Measurements from ENCODE around the gene ALX1.
A peak's percentile ranks its signal among the peaks of the same experiment; 100 is the strongest.

The ALX1 gene

GRCh38 chr12:85280165-85280983, at the start of gene ALX1:
ALX1 (plus strand) TSS chr12:85280220; CDS start chr12:85280262, 42 bp downstream.
- Histone ChIP-seq H3K4me2 (ENCODE audit: low read length) (peak within 1 kb of the TSS; percentile 57), H3K36me3 (ENCODE audit: control insufficient read depth, insufficient read depth, low read length) (no peaks in the 10 kb centered on the region), H3K27me3 (ENCODE audit: control insufficient read depth, insufficient read depth, low read length) (peaks cover 17% of the 10 kb centered on the region), H3K4me3 (ENCODE audit: low read depth, low read length) (peak within 1 kb of the TSS; percentile 20), H3K9me3 (ENCODE audit: control insufficient read depth, low read length) (peaks cover 7% of the 10 kb centered on the region), H3K9ac (no peak within 1 kb of the TSS), H3K27ac (no peak within 1 kb of the TSS), H3K79me2 (no peaks in the 10 kb centered on the region), H3K4me1 (no peaks in the 10 kb centered on the region), H2AFZ (peak within 1 kb of the TSS; percentile 50)
- no peak for TF ChIP-seq CTCF (IDR thresholded peaks at IDR 0.05)

GRCh38 chr12:85237327-85237726, 42.7 kb upstream of the ALX1 start:
- H3K27ac ChIP-seq, result no peak overlapping the region
- H3K9me3 ChIP-seq (ENCODE audit: control insufficient read depth, low read length), result no peaks in the 10 kb centered on the region
- TF ChIP-seq CTCF (IDR thresholded peaks at IDR 0.05), result no peak
- H3K4me2 ChIP-seq (ENCODE audit: low read length), result no peak overlapping the region
- no peaks in the 10 kb centered on the region for H3K27me3 ChIP-seq (ENCODE audit: control insufficient read depth, insufficient read depth, low read length)
- H3K4me1 ChIP-seq, result no peaks in the 10 kb centered on the region
- no peaks in the 10 kb centered on the region for H3K79me2 ChIP-seq
- H3K36me3 ChIP-seq (ENCODE audit: control insufficient read depth, insufficient read depth, low read length), result no peaks in the 10 kb centered on the region
- H3K4me3 ChIP-seq (ENCODE audit: low read depth, low read length), result no peak overlapping the region
- no peak overlapping the region for H2AFZ ChIP-seq
- H3K9ac ChIP-seq, result no peak overlapping the region

- no peaks in the 10 kb centered on the region for H3K79me2 ChIP-seq
- no peak for TF ChIP-seq CTCF (IDR thresholded peaks at IDR 0.05)
- H3K9me3 ChIP-seq (ENCODE audit: control insufficient read depth, low read length), result no peaks in the 10 kb centered on the region
- no peak overlapping the region for H2AFZ ChIP-seq
- no peaks in the 10 kb centered on the region for H3K36me3 ChIP-seq (ENCODE audit: control insufficient read depth, insufficient read depth, low read length)
- H3K9ac ChIP-seq, result no peak overlapping the region
- no peak overlapping the region for H3K4me3 ChIP-seq (ENCODE audit: low read depth, low read length)
- H3K27ac ChIP-seq, result no peak overlapping the region
- H3K27me3 ChIP-seq (ENCODE audit: control insufficient read depth, insufficient read depth, low read length), result no peaks in the 10 kb centered on the region
- H3K4me1 ChIP-seq, result no peaks in the 10 kb centered on the region
- H3K4me2 ChIP-seq (ENCODE audit: low read length), result no peak overlapping the region
Observed at GRCh38 chr12:85244561-85244960, 35.5 kb upstream of the ALX1 start.

- no peaks in the 10 kb centered on the region for H3K36me3 ChIP-seq (ENCODE audit: control insufficient read depth, insufficient read depth, low read length)
- H3K4me1 ChIP-seq, result no peaks in the 10 kb centered on the region
- H3K9ac ChIP-seq, result no peak overlapping the region
- H3K27me3 ChIP-seq (ENCODE audit: control insufficient read depth, insufficient read depth, low read length), result no peaks in the 10 kb centered on the region
- TF ChIP-seq CTCF (IDR thresholded peaks at IDR 0.05), result no peak
- H3K4me2 ChIP-seq (ENCODE audit: low read length), result no peak overlapping the region
- H2AFZ ChIP-seq, result no peak overlapping the region
- H3K4me3 ChIP-seq (ENCODE audit: low read depth, low read length), result no peak overlapping the region
- H3K79me2 ChIP-seq, result no peaks in the 10 kb centered on the region
- no peaks in the 10 kb centered on the region for H3K9me3 ChIP-seq (ENCODE audit: control insufficient read depth, low read length)
- H3K27ac ChIP-seq, result no peak overlapping the region
Observed at GRCh38 chr12:85253853-85254252, 26.2 kb upstream of the ALX1 start.

GRCh38 chr12:85257671-85258070, 22.3 kb upstream of the ALX1 start:
- H2AFZ ChIP-seq, result no peak overlapping the region
- H3K4me3 ChIP-seq (ENCODE audit: low read depth, low read length), result no peak overlapping the region
- H3K9ac ChIP-seq, result no peak overlapping the region
- no peaks in the 10 kb centered on the region for H3K4me1 ChIP-seq
- H3K79me2 ChIP-seq, result no peaks in the 10 kb centered on the region
- no peaks in the 10 kb centered on the region for H3K36me3 ChIP-seq (ENCODE audit: control insufficient read depth, insufficient read depth, low read length)
- H3K9me3 ChIP-seq (ENCODE audit: control insufficient read depth, low read length), result no peaks in the 10 kb centered on the region
- H3K27ac ChIP-seq, result no peak overlapping the region
- no peak overlapping the region for H3K4me2 ChIP-seq (ENCODE audit: low read length)
- no peaks in the 10 kb centered on the region for H3K27me3 ChIP-seq (ENCODE audit: control insufficient read depth, insufficient read depth, low read length)
- TF ChIP-seq CTCF (IDR thresholded peaks at IDR 0.05), result no peak

Measured in parathyroid adenoma (tissue), 2 donors.